HTR-8/SVneo (cell line): Measurements from ENCODE around the gene SUGP1.

ENCODE experiments used
- DNase-seq: peaks from one replicate; pipeline ENCODE4 v3.0.0; 2011; ENCODE audit warnings: low spot score, mixed read lengths; ENCODE audit not compliant: insufficient read length
- FAIRE-seq: peaks from 2 replicates; lab custom pipeline; 2011; peaks lifted over from hg19 to GRCh38; lab: Jason Lieb, UNC

The SUGP1 gene

GRCh38 chr19:19239675-19240074, 80.6 kb downstream of the SUGP1 start:
- DNase-seq = no peak
- FAIRE-seq = no peak

DNA sequence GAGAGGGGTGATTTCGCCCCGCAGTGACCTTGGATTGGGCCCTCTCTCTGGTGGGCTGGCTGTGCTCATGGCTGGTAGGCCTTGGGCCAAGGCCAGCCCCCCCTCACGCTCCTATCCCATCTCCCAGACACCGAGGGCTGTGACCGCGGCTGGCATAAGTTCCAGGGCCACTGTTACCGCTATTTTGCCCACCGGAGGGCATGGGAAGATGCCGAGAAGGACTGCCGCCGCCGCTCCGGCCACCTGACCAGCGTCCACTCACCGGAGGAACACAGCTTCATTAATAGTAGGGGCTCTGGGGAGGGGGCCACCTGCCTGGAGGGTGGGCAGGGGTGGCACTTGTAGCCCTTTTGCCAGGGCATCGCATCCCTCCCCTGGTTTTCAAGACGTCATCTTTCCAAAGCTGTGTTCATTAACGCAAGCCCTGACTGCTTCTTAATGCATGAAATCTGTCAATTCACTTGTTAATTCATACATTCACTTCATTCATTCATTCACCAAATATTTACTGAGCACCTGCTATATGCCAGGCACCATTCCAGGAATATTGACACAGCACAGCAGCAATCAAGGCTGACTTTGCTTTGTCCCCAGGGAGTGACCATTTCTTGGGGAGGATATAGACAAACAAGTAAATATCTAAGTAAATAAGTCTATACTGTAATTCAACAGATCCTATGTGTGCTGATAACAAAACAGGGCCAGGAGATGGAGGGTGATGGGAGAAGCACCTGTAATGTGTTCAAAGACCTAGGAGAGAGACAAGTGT, 82.0 kb downstream of the SUGP1 start:
- DNase-seq (no peak), FAIRE-seq (no peak)

- no peak for DNase-seq
- no peak for FAIRE-seq
These were observed 84.1 kb downstream of the SUGP1 start for GRCh38 chr19:19236173-19236572.

DNA sequence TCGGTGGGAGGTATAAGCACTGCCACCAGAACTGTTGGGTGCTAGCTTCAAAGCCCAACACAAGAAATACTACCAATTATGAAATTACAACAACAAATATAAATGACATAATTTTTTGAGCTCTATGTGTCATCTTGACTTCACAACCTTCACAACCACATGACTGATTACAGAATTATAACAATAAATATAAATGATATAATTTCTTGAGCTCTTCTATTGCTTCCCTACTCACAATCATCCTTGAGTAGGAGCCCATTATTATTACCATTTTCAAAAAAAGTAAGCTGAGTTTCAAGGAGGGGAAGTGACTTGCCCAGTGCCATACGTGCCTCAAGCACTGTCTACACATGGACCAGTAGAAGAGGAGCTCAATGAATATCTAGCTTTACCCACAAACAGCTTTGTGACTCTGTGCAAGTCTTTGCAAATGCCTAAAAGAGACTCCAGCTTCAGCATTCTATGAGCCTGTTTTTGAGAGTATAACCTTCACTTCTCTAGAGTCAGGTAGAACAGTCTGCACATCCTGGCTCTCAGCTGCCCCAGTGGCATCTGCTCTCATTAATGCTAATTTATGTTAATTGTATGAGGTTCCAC, 86.0 kb downstream of the SUGP1 start:
- DNase-seq (no peak), FAIRE-seq (no peak)

GRCh38 chr19:19232261-19232721, 88.0 kb downstream of the SUGP1 start:
- DNase-seq = no peak

GRCh38 chr19:19230999-19231398, 89.3 kb downstream of the SUGP1 start:
- DNase-seq (no peak), FAIRE-seq (no peak)

More at GRCh38 chr19:19232261-19232721, 88.0 kb downstream of the SUGP1 start:
- FAIRE-seq = no peak

DNA sequence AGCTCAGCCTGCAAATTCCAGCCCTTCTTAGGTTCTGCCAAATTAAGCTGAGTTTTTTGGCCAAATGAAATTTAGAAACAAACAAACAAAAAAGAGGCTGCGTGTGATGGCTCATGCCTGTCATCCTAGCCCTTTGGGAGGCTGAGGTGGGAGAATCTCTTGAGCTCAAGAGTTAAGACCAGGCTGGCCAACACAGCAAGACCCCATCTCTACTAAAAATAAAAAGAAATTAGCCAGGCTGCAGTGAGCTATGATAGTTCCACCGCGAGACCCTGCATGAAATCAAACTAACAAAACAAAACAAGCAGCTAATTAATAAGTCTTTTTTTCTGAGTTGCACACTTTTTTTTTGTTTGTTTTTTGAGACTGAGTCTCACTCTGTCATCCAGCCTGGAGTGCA, 90.6 kb downstream of the SUGP1 start:
- FAIRE-seq (no peak), DNase-seq (no peak)

DNA sequence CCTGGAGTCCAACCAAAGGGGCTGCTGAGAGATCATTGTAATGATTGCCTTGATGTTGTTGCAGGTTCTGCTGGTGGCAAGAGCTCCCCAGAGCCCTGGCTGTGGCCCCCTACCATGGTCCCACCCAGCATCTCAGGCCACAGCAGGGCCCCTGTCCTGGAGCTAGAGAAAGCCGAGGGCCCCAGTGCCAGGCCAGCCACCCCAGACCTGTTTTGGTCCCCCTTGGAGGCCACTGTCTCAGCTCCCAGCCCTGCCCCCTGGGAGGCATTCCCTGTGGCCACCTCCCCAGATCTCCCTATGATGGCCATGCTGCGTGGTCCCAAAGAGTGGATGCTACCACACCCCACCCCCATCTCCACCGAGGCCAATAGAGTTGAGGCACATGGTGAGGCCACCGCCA, 93.1 kb downstream of the SUGP1 start:
- no peak for FAIRE-seq

GRCh38 chr19:19226663-19227062, 93.6 kb downstream of the SUGP1 start:
- DNase-seq (no peak), FAIRE-seq (no peak)

More for the DNA sequence above, 93.1 kb downstream of the SUGP1 start:
- no peak for DNase-seq

DNA sequence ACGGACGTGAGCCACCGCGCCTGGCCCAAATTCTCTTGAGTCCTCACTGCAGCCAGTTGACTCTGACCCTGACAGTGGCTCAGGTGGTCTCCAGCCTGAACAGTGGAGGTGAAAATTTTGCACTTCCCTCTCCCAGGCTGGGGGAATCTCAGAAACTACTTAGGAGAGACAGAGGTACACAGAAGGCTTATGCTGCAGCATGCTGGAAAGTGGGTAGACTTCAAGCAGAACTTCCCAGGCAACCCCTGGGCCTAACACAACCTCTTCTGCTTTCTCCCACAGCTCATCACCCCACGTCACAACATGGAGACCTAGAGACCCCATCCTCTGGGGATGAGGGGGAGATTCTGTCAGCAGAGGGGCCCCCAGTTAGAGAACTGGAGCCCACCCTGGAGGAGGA, 94.1 kb downstream of the SUGP1 start:
- FAIRE-seq (no peak), DNase-seq (no peak)
